Activated CD4-positive, alpha-beta memory T cell treated with anti-CD3 and anti-CD28 coated beads for 36 hours (primary cell): ENCODE measurements around the gene CACNA2D1. TPM values are rescaled to one million over a fixed set of nuclear protein-coding genes. Genes with fewer than 3 reads are reported as not detected.

Experiments
- CTCF ChIA-PET: fragments of 350-600 bp; sonication (Branson Sonifier 250); formaldehyde crosslinking; loops from one replicate; lab custom pipeline; 2021; ENCODE audit warnings: antibody characterized with exemption, inconsistent platforms; lab: Charles Lee
- POLR2A ChIA-PET: fragments of 350-600 bp; sonication (Branson Sonifier 250); formaldehyde crosslinking; loops from one replicate; lab custom pipeline; 2021; ENCODE audit warnings: antibody characterized with exemption; lab: Charles Lee
- DNase-seq: peaks from one replicate; pipeline ENCODE4 v3.0.0-alpha.2; 2020
- H3K27ac Mint-ChIP-seq: one replicate; pipeline ENCODE4 v1.8.0; 2021; ENCODE audit warnings: mixed read lengths
- H3K27me3 Mint-ChIP-seq: one replicate; pipeline ENCODE4 v1.8.0; 2021; ENCODE audit warnings: mixed read lengths
- H3K36me3 Mint-ChIP-seq: one replicate; pipeline ENCODE4 v1.8.0; 2021; ENCODE audit warnings: mixed read lengths
- H3K4me1 Mint-ChIP-seq: one replicate; pipeline ENCODE4 v1.8.0; 2021; ENCODE audit warnings: low read depth, mixed read lengths
- H3K4me3 Mint-ChIP-seq: one replicate; pipeline ENCODE4 v1.8.0; 2021; ENCODE audit warnings: mild to moderate bottlenecking, mixed read lengths
- H3K9me3 Mint-ChIP-seq: one replicate; pipeline ENCODE4 v1.8.0; 2021; ENCODE audit warnings: mixed read lengths
- intact Hi-C: fragments of 100-400 bp; cut with micrococcal nuclease; formaldehyde crosslinking; loops from one replicate; pipeline ENCODE4 v1.15.1; 2023
- total RNA-seq, 2 experiments: library from RNA; stranded (reverse); gene quantifications; one replicate each; pipeline ENCODE4 v1.2.3, GENCODE V29; 2021

Gene CACNA2D1
- total RNA-seq, 2 experiments from 2014 or later: not detected

DNA sequence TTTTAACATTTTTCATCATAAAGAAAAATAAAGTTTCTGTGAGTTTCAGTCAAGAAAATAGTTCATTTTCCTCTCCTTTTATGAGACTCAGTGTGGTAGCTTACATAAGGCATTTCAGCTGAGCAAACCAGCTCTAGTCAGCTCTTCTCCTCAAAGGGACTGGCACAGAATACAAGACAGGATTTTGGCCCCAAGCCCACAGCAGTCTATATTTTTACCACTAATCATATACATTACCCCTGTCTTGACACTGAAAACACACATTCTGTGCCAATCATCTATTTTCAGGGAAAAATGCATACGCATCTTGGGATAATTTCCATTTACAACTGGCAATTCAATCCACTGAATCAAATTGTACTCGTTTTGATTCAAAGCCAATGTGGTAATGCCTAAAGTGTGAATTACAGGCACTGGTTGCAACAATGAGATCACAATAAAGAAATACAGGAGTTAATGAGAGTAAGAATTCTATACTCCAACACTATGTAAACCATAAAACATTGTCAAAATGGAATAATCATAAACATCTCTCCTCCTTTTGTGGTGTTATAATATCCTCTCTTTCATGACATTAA lies 186.4 kb downstream of the CACNA2D1 start:
- Mint-ChIP-seq H3K9me3 (peaks cover 4% of the 10 kb centered on the region), H3K4me3 (no peak overlapping the region), H3K36me3 (no peaks in the 10 kb centered on the region), H3K4me1 (no peaks in the 10 kb centered on the region), H3K27ac (no peak overlapping the region), H3K27me3 (no peaks in the 10 kb centered on the region)
- CTCF ChIA-PET: no interaction called here
- POLR2A ChIA-PET: interaction anchor here (0.7 kb wide), 1 partner anchor 30 kb away, joined by 4 read pairs; no protein-coding TSS in a partner anchor
- DNase-seq: no peak
- intact Hi-C loops: no loop called here

DNA sequence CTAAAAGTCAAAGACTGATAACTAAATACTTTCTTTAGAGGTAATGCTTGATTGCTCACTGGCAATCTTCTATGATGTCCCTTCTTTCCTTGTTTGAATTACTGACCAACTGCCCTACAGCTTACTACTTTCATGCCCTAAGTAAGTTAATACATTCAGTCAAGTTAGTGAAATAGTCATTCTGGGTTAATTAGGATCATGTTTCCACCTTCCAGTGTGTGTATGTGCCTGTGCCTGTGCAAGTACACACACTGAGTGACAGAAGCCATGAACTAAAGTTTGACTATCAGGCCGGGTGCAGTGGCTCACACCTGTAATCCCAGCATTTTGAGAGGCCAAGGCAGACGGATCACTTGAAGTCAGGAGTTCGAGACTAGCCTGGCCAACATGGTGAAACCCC lies 187.9 kb downstream of the CACNA2D1 start:
- Mint-ChIP-seq H3K4me3 (no peak overlapping the region), H3K36me3 (no peaks in the 10 kb centered on the region), H3K27ac (no peak overlapping the region), H3K27me3 (no peaks in the 10 kb centered on the region), H3K4me1 (no peaks in the 10 kb centered on the region), H3K9me3 (peaks cover 2% of the 10 kb centered on the region)
- DNase-seq: no peak
- intact Hi-C loops: no loop called here
- POLR2A ChIA-PET: no interaction called here
- CTCF ChIA-PET: no interaction called here

DNA sequence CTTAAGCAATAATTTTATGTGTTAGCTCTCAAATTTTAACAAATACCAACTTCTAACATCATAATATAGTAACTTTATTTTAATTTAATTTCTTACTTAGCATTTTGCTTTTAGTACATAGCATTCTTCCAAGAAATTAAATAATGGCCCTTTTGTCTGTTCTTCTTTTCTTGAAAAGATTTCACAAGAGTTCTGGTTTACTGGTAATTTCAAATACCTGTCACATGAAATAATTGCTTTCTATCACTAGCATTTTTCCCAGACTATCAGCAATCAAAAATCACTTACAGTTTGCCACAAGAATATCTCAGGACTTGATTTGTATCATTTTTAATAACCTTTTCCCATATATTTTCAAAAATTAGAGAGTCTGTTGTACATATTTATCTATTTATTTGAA lies 193.0 kb downstream of the CACNA2D1 start:
- Mint-ChIP-seq H3K4me3 (no peak overlapping the region), H3K27me3 (no peaks in the 10 kb centered on the region), H3K36me3 (no peaks in the 10 kb centered on the region), H3K9me3 (no peaks in the 10 kb centered on the region), H3K4me1 (no peaks in the 10 kb centered on the region), H3K27ac (no peak overlapping the region)
- CTCF ChIA-PET: no interaction called here
- no peak for DNase-seq
- intact Hi-C loops: no loop called here
- POLR2A ChIA-PET: no interaction called here

DNA sequence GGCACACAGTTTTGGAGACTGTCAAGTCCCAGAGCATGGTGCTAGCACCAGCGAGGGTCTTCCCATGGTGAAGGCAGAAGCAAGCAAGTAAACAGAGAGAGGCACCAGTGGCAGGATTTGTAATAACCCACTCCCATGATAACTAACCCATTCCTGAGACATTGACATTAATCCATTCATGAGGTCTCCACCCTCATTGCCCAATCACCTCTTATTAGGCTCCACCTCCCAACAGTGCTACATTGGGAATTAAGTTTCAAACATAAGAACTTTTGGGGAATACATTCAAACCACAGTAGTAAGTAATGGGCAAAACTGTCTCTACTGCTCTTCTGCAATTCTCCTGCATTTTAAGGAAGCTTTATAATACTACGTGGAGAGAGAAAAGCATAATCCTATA lies 193.6 kb downstream of the CACNA2D1 start:
- Mint-ChIP-seq H3K27me3 (no peaks in the 10 kb centered on the region), H3K4me1 (no peaks in the 10 kb centered on the region), H3K27ac (no peak overlapping the region), H3K4me3 (no peak overlapping the region), H3K36me3 (no peaks in the 10 kb centered on the region), H3K9me3 (no peaks in the 10 kb centered on the region)
- ChIA-PET POLR2A (no interaction called here), CTCF (no interaction called here)
- no peak for DNase-seq
- intact Hi-C loops: no loop called here

DNA sequence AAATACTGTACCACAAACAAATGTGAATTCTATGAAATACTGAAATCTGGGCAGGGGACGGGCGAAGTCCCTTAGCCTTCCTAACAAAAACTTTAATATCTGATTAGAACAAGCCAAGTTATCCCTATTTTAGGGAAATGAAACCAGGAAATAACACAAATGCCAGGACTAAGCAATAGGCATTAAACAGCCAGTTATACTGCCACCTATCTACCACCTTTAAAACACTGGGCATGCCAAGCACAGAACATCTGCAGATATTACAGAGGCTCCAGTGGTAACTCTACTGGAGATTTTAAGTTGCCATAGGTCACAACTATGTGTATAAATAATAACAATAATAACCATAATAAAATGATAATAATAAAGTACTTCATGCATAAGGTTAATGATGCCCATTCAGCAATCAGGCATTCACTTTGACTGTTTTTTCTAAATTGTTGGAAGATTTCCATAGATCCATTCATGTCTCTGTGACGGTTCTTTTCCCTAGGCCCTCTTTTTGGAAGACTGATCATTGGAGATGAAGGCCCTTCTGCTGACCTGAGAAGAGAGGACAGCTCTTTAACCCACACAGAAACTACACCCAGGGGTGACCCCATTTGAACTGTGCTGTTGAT lies 195.7 kb downstream of the CACNA2D1 start:
- no peak overlapping the region for H3K27ac Mint-ChIP-seq
- no peaks in the 10 kb centered on the region for H3K4me1 Mint-ChIP-seq
- ChIA-PET POLR2A (no interaction called here), CTCF (no interaction called here)
- no peak overlapping the region for H3K4me3 Mint-ChIP-seq
- H3K36me3 Mint-ChIP-seq: no peaks in the 10 kb centered on the region
- no peaks in the 10 kb centered on the region for H3K9me3 Mint-ChIP-seq
- no peak for DNase-seq
- intact Hi-C loops: no loop called here
- H3K27me3 Mint-ChIP-seq: no peaks in the 10 kb centered on the region

DNA sequence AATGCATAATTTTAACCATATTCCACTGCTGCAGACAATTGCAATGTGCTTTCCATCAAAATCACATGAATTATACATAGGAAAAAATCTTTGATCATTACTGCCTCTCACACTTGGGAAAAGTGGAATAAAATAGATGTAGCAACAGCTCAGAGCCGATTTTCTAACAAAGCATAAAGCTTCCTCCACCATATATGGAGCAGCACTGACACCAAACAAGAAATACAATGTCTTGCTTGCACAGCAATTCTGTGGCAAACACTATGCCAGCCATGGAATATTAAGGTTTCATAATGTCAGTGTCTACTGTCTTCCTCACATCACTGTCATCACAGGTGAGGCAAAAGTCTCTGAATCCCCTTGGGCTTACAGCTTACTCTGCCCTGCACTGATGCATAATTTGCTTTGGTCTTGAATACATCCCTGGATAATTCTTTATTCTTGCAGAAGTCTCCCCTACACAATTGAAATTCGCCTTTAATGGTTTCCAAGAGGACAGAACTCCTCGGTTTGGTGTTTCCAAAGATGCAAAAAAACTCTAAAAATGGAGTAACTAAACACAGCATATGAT lies 198.5 kb downstream of the CACNA2D1 start:
- POLR2A ChIA-PET: no interaction called here
- Mint-ChIP-seq H3K27ac (no peak overlapping the region), H3K36me3 (no peaks in the 10 kb centered on the region)

DNA sequence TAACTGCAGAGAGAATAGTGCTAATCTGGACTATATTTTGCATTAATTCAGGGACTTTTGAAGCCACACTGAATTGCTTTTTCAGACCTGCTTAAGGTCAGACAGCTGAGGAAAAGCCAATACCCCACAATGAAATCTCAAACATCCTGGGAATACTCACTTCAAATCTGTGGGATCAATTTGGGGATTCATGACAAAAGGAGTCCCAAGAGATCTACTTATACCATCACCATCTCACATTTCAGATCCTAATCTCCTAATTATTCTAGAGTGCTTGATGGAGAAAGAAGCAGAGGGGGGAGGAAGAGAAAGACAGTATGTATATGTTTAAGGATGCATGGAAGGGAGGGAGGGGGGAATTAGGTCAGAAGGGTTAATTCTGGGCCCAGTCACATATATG lies 202.2 kb downstream of the CACNA2D1 start:
- H3K27ac Mint-ChIP-seq: no peak overlapping the region
- H3K27me3 Mint-ChIP-seq: no peaks in the 10 kb centered on the region
- no peak overlapping the region for H3K4me3 Mint-ChIP-seq
- intact Hi-C loops: no loop called here
- no peaks in the 10 kb centered on the region for H3K4me1 Mint-ChIP-seq
- no peak for DNase-seq
- no peaks in the 10 kb centered on the region for H3K36me3 Mint-ChIP-seq
- POLR2A ChIA-PET: no interaction called here
- no peaks in the 10 kb centered on the region for H3K9me3 Mint-ChIP-seq
- CTCF ChIA-PET: no interaction called here

More for the DNA sequence above, 198.5 kb downstream of the CACNA2D1 start:
- intact Hi-C loops: no loop called here
- Mint-ChIP-seq H3K9me3 (no peaks in the 10 kb centered on the region), H3K27me3 (no peaks in the 10 kb centered on the region), H3K4me1 (no peaks in the 10 kb centered on the region), H3K4me3 (no peak overlapping the region)
- no peak for DNase-seq
- CTCF ChIA-PET: no interaction called here

DNA sequence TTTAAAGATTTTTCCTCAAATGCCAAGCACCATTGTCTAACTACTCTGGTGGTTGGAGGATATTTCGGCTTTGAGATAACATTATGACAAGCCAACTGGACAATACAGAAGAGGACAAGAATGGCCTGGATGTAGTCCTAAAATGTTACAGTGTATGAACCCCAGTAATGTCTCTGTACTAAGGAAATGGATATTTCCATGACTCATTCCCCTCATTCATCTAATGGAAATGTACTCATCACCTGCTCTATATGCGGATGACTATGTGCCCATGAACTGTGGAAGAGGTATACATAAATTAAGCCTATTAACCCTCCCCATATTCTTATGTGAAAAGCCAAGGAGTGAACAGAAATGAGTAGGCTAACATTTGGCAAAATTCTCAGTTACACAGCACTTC lies 207.9 kb downstream of the CACNA2D1 start:
- no peaks in the 10 kb centered on the region for H3K4me1 Mint-ChIP-seq
- no peak overlapping the region for H3K4me3 Mint-ChIP-seq
- H3K9me3 Mint-ChIP-seq: no peaks in the 10 kb centered on the region
- no peaks in the 10 kb centered on the region for H3K36me3 Mint-ChIP-seq
- ChIA-PET CTCF (no interaction called here), POLR2A (no interaction called here)
- H3K27ac Mint-ChIP-seq: no peak overlapping the region
- no peaks in the 10 kb centered on the region for H3K27me3 Mint-ChIP-seq
- intact Hi-C loops: no loop called here
- no peak for DNase-seq

DNA sequence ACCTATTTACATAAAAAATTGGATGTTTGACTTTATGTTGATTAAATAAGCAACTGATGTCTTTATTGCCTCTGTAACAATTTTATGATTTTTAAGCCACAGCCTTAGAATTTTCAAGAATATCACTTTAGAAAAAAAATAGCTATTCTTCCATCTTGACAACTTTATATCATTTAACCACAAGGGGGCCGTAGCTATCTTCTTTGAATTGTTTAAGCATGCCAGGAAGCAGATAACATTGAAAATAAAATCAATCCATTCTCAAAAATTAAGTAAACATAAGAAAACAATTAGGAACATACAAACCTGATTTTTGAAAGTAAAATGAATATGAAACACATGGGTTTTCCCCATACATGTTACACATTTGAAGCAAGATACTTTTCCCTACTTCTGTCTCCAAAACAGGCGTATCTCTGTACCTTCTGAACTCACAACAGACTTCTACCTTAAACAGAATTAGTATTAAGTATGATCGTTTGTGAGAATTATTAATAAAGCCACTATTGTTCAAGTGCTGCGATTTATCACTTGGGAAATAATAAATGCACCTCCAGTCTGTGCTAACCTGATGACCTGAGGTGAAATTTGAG lies 209.0 kb downstream of the CACNA2D1 start:
- POLR2A ChIA-PET: no interaction called here
- H3K27me3 Mint-ChIP-seq: no peaks in the 10 kb centered on the region
- no peak overlapping the region for H3K27ac Mint-ChIP-seq
- CTCF ChIA-PET: no interaction called here
- no peaks in the 10 kb centered on the region for H3K9me3 Mint-ChIP-seq
- intact Hi-C loops: no loop called here
- no peak overlapping the region for H3K4me3 Mint-ChIP-seq
- DNase-seq: no peak
- no peaks in the 10 kb centered on the region for H3K36me3 Mint-ChIP-seq
- no peaks in the 10 kb centered on the region for H3K4me1 Mint-ChIP-seq

DNA sequence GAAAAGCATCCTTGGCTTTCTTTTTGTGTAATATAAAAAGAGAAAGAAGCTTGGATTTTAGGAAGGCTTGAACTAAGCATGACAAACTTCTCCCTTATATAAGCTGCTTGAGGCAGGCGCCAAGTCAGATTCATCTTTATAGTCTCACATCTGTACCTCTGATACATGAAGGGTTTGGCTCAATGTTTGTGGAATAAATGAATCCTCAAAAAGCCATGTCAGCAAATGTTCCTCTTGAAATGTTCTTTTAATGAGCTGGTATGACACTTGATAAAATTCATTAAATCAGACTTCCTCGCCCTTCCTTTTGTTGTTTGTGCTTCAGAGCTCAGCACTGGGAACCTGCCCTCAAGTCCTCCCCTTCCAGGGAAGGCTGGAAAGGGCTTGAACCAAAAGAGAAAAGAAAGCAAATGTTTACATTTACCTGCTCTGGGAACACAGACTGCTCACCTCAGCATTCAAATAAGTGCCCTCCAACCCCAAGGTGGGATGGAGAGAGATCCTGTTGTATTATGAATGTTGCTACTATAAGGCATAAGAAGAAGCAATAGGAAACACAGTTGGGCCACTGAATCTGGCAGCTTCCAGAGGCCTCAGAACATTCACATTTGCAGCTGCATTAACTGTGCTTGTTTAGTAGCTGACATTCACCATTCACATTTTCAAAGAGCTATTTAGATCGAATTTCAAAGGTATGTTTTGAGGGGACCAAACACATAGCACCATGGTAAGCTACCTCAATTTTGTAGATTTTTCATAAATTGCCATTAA lies 212.6 kb downstream of the CACNA2D1 start:
- no peaks in the 10 kb centered on the region for H3K27me3 Mint-ChIP-seq
- intact Hi-C loops: no loop called here
- no peaks in the 10 kb centered on the region for H3K9me3 Mint-ChIP-seq
- no peak overlapping the region for H3K4me3 Mint-ChIP-seq
- DNase-seq: no peak
- CTCF ChIA-PET: no interaction called here
- H3K36me3 Mint-ChIP-seq: no peaks in the 10 kb centered on the region
- POLR2A ChIA-PET: no interaction called here
- H3K4me1 Mint-ChIP-seq: no peaks in the 10 kb centered on the region
- no peak overlapping the region for H3K27ac Mint-ChIP-seq

DNA sequence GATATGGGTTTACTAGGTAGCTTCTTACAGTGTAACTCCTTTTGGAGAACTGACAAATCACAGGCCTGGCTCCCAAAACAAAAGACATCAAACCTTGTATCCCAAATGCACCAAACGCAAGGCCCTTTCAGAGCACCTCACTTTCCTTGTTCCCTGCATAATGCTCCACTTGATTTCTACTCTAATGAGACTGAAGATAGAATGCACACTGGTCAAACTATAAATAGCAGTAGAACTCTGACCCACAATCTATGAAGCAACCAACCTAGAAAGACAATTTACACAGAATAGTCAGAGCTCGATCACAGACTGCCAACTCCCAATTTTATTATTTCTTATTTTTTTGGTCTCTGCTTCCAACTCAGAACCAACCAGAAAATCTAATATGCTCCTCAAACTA lies 214.4 kb downstream of the CACNA2D1 start:
- POLR2A ChIA-PET: no interaction called here

DNA sequence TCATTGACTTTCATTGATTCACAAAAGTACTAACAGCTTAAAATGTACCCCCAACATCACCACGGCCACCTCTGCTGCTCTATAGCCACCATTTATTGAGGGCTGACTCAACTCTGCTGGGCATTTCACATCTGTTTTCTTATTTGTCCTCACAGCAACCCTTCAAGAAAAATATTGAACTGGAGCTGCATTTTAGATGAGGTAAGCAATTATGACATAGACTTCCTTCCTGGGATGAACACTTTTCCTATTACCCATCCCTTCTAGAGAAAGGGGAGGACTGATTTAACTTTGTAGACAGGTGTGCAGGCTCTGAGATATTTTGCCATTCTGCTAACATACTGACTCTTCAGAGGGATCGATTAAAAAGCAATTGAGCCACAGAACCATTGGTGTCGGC lies 217.4 kb downstream of the CACNA2D1 start:
- H3K4me3 Mint-ChIP-seq: no peak overlapping the region
- H3K36me3 Mint-ChIP-seq: no peaks in the 10 kb centered on the region
- no peak for DNase-seq
- H3K4me1 Mint-ChIP-seq: no peaks in the 10 kb centered on the region
- ChIA-PET CTCF (no interaction called here), POLR2A (no interaction called here)
- H3K27ac Mint-ChIP-seq: no peak overlapping the region
- peaks cover 3% of the 10 kb centered on the region for H3K9me3 Mint-ChIP-seq
- no peaks in the 10 kb centered on the region for H3K27me3 Mint-ChIP-seq
- intact Hi-C loops: no loop called here

More for the DNA sequence above, 214.4 kb downstream of the CACNA2D1 start:
- Mint-ChIP-seq H3K4me3 (no peak overlapping the region), H3K36me3 (no peaks in the 10 kb centered on the region), H3K27ac (no peak overlapping the region), H3K27me3 (no peaks in the 10 kb centered on the region), H3K9me3 (no peaks in the 10 kb centered on the region), H3K4me1 (no peaks in the 10 kb centered on the region)
- intact Hi-C loops: no loop called here
- no peak for DNase-seq
- CTCF ChIA-PET: no interaction called here
